ENCODE measurements around the gene ANKHD1.

- TF ChIP-seq CTCF (IDR thresholded peaks at IDR 0.05) (no peak), REST (IDR thresholded peaks at IDR 0.05; ENCODE audit: insufficient read depth in 1 of 2, low read depth in 2 of 2, low read length in 1 of 2) (no peak), POLR2AphosphoS5 (IDR thresholded peaks at IDR 0.05; ENCODE audit: low read depth, low read length) (no peak)
These were observed 65.5 kb downstream of the ANKHD1 start for GRCh38 chr5:140466981-140467742.
